COLO668 (cell line): ENCODE measurements around the gene APPBP2.
"Not testable (repeated sequence)": the region's sequence is repeated elsewhere in the genome, so short reads cannot be mapped to it uniquely, and the experiment has no call there.

Experiments used
- DNase-seq: peaks from one replicate; lab custom pipeline; 2025; ENCODE audit not compliant: unreplicated experiment; lab: John Stamatoyannopoulos, UW

APPBP2 gene

GRCh38 chr17:60525685-60526514 is at the start of gene APPBP2:
Gene APPBP2, minus strand, starts transcription at chr17:60526242. Its CDS starts 311 bp downstream, at chr17:60525931.
- peak; percentile 80 for DNase-seq

- DNase-seq, result no peak
These were observed 47.4 kb upstream of the APPBP2 start for GRCh38 chr17:60573236-60574051.

GRCh38 chr17:60565233-60565632 is 39.2 kb upstream of the APPBP2 start:
- DNase-seq, result no peak

- peak; percentile 2 for DNase-seq
These were observed 37.7 kb upstream of the APPBP2 start for GRCh38 chr17:60563743-60564142.

- no peak for DNase-seq
These were observed 36.4 kb upstream of the APPBP2 start for GRCh38 chr17:60562421-60562820.

- DNase-seq, result no peak
These were observed 34.8 kb upstream of the APPBP2 start for GRCh38 chr17:60560860-60561257.

- no peak for DNase-seq
These were observed 34.2 kb upstream of the APPBP2 start for GRCh38 chr17:60559995-60560859.

- DNase-seq, result no peak
These were observed 33.6 kb upstream of the APPBP2 start for GRCh38 chr17:60559659-60559994.

GRCh38 chr17:60557805-60558204 is 31.8 kb upstream of the APPBP2 start:
- DNase-seq, result no peak

GRCh38 chr17:60555786-60556185 is 29.7 kb upstream of the APPBP2 start:
- DNase-seq, result no peak

- no peak for DNase-seq
These were observed 28.3 kb upstream of the APPBP2 start for GRCh38 chr17:60554377-60554788.

- not testable (repeated sequence) for DNase-seq
These were observed 26.2 kb upstream of the APPBP2 start for GRCh38 chr17:60552255-60552654.

GRCh38 chr17:60548990-60549389 is 22.9 kb upstream of the APPBP2 start:
- no peak for DNase-seq

GRCh38 chr17:60545465-60546191 is 19.6 kb upstream of the APPBP2 start:
- no peak for DNase-seq

- DNase-seq, result no peak
These were observed 16.0 kb upstream of the APPBP2 start for GRCh38 chr17:60542071-60542470.

GRCh38 chr17:60540460-60540859 is 14.4 kb upstream of the APPBP2 start:
- DNase-seq, result no peak

- no peak for DNase-seq
These were observed 13.8 kb upstream of the APPBP2 start for GRCh38 chr17:60539807-60540206.

GRCh38 chr17:60538726-60539125 is 12.7 kb upstream of the APPBP2 start:
- no peak for DNase-seq

- DNase-seq, result no peak
These were observed 9.6 kb upstream of the APPBP2 start for GRCh38 chr17:60535382-60536279.
